Measurements from ENCODE around the gene TRMT1.

Gene TRMT1

DNA sequence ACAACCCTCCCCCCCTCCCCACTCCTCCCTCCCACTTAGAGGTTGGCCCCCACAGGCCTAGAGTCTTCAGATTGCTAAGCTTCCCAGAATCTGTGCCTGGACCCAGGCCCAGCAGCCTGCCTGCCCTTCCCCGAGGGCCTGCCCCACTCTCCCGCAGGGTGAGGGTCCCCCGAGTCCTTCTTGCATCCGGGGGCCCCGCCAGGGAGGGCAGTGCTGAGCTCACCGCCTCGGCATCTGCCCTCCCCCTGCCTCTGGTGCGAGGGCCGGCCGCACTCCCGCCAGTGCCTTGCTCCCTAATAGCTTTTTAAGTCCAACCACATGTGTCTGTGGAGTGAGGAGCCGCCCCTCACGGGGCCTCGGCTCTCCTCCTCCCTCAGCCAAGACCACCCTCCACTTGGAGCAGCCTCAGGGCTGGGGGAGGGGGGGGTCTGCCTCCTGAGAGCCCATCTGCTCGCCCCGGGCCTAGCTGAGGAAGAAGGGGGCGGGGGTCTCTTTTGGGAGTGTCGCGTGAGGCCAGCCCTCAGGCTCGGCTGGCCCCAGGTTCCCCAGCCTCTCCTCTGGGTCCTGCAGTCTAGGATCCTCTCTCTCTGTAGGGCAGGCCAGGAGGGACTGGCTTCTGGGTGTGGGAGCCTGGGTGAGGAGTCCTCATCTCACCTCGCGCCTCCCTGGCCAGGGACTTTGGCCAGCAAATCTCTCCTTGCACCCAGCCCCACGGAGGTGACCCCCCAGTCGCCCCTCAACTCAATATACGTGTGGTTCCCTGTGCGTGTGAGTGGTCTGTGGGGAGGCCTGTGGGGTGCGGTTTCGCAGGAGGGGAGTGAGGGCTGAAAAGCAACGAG lies 61.1 kb downstream of the TRMT1 start:
- H3K4me1 Mint-ChIP-seq = peaks cover 62% of the 10 kb centered on the region
- H3K27ac Mint-ChIP-seq = no peak overlapping the region
- no peaks in the 10 kb centered on the region for H3K36me3 Mint-ChIP-seq (ENCODE audit: low read depth)
- H3K27me3 Mint-ChIP-seq (ENCODE audit: low read depth, poor library complexity) = peaks cover 100% of the 10 kb centered on the region
- peak; percentile 53 for DNase-seq
- peak overlapping the region; percentile 15 for H3K4me3 Mint-ChIP-seq
- TF ChIP-seq, protein P1, sequence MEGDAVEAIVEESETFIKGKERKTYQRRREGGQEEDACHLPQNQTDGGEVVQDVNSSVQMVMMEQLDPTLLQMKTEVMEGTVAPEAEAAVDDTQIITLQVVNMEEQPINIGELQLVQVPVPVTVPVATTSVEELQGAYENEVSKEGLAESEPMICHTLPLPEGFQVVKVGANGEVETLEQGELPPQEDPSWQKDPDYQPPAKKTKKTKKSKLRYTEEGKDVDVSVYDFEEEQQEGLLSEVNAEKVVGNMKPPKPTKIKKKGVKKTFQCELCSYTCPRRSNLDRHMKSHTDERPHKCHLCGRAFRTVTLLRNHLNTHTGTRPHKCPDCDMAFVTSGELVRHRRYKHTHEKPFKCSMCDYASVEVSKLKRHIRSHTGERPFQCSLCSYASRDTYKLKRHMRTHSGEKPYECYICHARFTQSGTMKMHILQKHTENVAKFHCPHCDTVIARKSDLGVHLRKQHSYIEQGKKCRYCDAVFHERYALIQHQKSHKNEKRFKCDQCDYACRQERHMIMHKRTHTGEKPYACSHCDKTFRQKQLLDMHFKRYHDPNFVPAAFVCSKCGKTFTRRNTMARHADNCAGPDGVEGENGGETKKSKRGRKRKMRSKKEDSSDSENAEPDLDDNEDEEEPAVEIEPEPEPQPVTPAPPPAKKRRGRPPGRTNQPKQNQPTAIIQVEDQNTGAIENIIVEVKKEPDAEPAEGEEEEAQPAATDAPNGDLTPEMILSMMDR (IDR thresholded peaks at IDR 0.05) = no peak
- no peaks in the 10 kb centered on the region for H3K9me3 Mint-ChIP-seq
